Suprapubic skin (tissue), 4 donors: ENCODE measurements around the gene NACC2.

Source experiments
- CTCF ChIP-seq, 2 donors: fragments of 200-600 bp in 1 of 2; fragments of 450-650 bp in 1 of 2; sonication (generic) in 1 of 2; IDR thresholded peaks; one replicate each; pipeline ENCODE4 v1.5.1; 2016 to 2019; ENCODE audit warnings: antibody characterized with exemption in 2 of 2, mild to moderate bottlenecking in 1 of 2, moderate library complexity in 1 of 2
- EP300 ChIP-seq: sonication (generic); formaldehyde crosslinking; IDR thresholded peaks from one replicate; pipeline ENCODE4 v1.6.1; 2017; ENCODE audit warnings: antibody characterized with exemption
- POLR2A ChIP-seq, 2 donors: fragments of 450-650 bp; IDR thresholded peaks; one replicate each; pipeline ENCODE4 v1.6.1; 2017; ENCODE audit warnings: antibody characterized with exemption in 2 of 2, mild to moderate bottlenecking in 2 of 2, moderate library complexity in 2 of 2
- POLR2AphosphoS5 ChIP-seq, 3 donors: sonication (generic); formaldehyde crosslinking; IDR thresholded peaks; one replicate each; pipeline ENCODE4 v1.6.1; 2017; ENCODE audit warnings: antibody characterized with exemption in 3 of 3

GRCh38 chr9:136136127-136136925, 41.2 kb upstream of the NACC2 start:
- TF ChIP-seq CTCF (IDR thresholded peaks at IDR 0.05), result no peak
- TF ChIP-seq POLR2A (IDR thresholded peaks at IDR 0.05), result no peak
- TF ChIP-seq EP300, result no peak
- no peak for TF ChIP-seq POLR2AphosphoS5 (IDR thresholded peaks at IDR 0.05)
